Lower lobe of right lung (tissue), 2 donors: ENCODE data around the gene CALN1. TPM values are rescaled to one million over a fixed set of nuclear protein-coding genes. Genes with fewer than 3 reads are reported as not detected.

Experiments
- ATAC-seq, 2 donors: fragments of 200-7000 bp; cut with Tn5 transposase; one replicate each; pipeline ENCODE4 v1.9.1; 2020 to 2022; ENCODE audit warnings: mild to moderate bottlenecking in 2 of 2, moderate library complexity in 2 of 2
- DNase-seq: peaks from one replicate; pipeline ENCODE4 v3.0.0-alpha.2; 2020
- H3K27ac ChIP-seq: fragments of 200-600 bp; one replicate; pipeline ENCODE4 v1.8.0; 2022
- H3K27me3 ChIP-seq: fragments of 200-600 bp; one replicate; pipeline ENCODE4 v1.8.0; 2022; ENCODE audit warnings: low read depth
- H3K36me3 ChIP-seq: fragments of 200-600 bp; one replicate; pipeline ENCODE4 v1.8.0; 2022; ENCODE audit warnings: mild to moderate bottlenecking
- H3K4me1 ChIP-seq: fragments of 200-600 bp; one replicate; pipeline ENCODE4 v1.8.0; 2022
- H3K4me3 ChIP-seq: fragments of 200-600 bp; one replicate; pipeline ENCODE4 v1.8.0; 2022; ENCODE audit warnings: mild to moderate bottlenecking
- H3K9me3 ChIP-seq: fragments of 200-600 bp; one replicate; pipeline ENCODE4 v1.8.0; 2022
- intact Hi-C: fragments of 100-400 bp; cut with DNase I; formaldehyde crosslinking; loops from one replicate; pipeline ENCODE4 v1.11.0; 2022
- total RNA-seq: library from RNA; stranded (reverse); fragmentation: NEBNext Ultra II Directional; extraction: Animal tissue kit (Norgen Biotek cat#: 25700); gene quantifications from one replicate; pipeline ENCODE4 v1.2.1, GENCODE V29; 2021
- TF ChIP-seq, protein P1 (sequence below): fragments of 200-600 bp; IDR thresholded peaks from one replicate; pipeline ENCODE4 v1.8.0; 2022; ENCODE audit warnings: antibody characterized with exemption, mild to moderate bottlenecking
- donor health status: DM: no; HTN: yes; CAD: no; lungs with severe emphysema.

The CALN1 gene
- total RNA-seq, 1 donor from 2014 or later = not detected

- TF ChIP-seq, protein P1, sequence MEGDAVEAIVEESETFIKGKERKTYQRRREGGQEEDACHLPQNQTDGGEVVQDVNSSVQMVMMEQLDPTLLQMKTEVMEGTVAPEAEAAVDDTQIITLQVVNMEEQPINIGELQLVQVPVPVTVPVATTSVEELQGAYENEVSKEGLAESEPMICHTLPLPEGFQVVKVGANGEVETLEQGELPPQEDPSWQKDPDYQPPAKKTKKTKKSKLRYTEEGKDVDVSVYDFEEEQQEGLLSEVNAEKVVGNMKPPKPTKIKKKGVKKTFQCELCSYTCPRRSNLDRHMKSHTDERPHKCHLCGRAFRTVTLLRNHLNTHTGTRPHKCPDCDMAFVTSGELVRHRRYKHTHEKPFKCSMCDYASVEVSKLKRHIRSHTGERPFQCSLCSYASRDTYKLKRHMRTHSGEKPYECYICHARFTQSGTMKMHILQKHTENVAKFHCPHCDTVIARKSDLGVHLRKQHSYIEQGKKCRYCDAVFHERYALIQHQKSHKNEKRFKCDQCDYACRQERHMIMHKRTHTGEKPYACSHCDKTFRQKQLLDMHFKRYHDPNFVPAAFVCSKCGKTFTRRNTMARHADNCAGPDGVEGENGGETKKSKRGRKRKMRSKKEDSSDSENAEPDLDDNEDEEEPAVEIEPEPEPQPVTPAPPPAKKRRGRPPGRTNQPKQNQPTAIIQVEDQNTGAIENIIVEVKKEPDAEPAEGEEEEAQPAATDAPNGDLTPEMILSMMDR = no peak
- Histone ChIP-seq H3K27me3 (no peaks in the 10 kb centered on the region), H3K4me3 (no peak overlapping the region), H3K36me3 (no peaks in the 10 kb centered on the region), H3K4me1 (no peaks in the 10 kb centered on the region), H3K9me3 (no peaks in the 10 kb centered on the region), H3K27ac (no peak overlapping the region)
- DNase-seq (no peak), ATAC-seq (no peak)
- intact Hi-C loops = no loop called here
Observed at GRCh38 chr7:72408966-72409637, 3.0 kb downstream of the CALN1 start.

DNA sequence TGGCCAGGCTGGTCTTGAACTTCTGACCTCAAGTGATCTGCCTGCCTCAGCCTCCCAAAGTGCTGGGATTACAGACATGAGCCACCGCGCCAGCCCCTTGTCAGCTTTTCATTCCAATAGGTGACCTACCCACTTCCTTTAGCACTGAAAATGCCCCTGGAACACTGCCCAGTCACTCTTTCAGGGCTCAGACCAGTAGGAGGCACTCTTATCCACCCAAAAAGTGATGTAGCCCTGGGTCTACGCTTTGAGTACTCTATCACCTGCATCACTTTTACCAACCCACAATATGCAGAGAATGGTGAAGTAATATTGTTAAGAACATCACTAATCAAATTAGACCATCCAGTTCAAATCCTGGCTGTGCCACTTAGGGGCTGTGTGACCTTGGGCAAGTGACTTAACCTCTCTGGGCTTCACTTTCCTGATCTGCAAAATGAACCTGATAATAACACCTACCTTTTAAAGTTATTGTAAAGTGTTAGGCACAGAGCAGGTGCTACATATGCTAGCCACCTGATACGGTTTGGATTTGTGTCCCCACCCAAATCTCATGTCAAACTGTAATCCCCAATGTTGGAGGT is 5.2 kb downstream of the CALN1 start:
- intact Hi-C loops = no loop called here
- TF ChIP-seq, protein P1 = no peak
- Histone ChIP-seq H3K9me3 (no peaks in the 10 kb centered on the region), H3K4me3 (no peak overlapping the region), H3K27ac (no peak overlapping the region), H3K36me3 (no peaks in the 10 kb centered on the region), H3K27me3 (no peaks in the 10 kb centered on the region), H3K4me1 (no peaks in the 10 kb centered on the region)
- no peak for DNase-seq
- no peak for ATAC-seq

DNA sequence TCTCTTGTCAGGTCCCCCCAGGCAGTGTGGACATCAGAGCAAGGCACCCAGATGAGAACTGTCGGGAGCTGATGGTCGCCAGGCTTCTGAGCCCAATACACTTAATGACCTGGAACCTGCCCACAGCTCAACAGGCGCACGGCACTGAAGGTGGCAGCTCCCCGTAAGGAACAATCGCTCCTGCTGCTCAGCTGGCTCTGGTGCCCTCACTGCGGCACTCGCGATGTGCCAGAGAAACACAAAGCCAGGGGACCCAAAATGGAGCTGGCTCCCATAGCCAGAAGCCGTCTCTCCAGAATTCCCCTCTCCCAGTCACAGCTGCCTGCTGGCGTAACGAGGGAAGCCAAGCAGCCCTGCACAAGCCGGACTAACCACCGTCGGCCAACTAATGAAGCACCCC is 6.3 kb downstream of the CALN1 start:
- H3K27me3 ChIP-seq = no peaks in the 10 kb centered on the region
- DNase-seq (no peak), ATAC-seq (no peak)
- no peak overlapping the region for H3K27ac ChIP-seq
- TF ChIP-seq, protein P1 = no peak
- intact Hi-C loops = no loop called here
- no peak overlapping the region for H3K4me3 ChIP-seq
- H3K36me3 ChIP-seq = no peaks in the 10 kb centered on the region
- no peaks in the 10 kb centered on the region for H3K9me3 ChIP-seq
- no peaks in the 10 kb centered on the region for H3K4me1 ChIP-seq

DNA sequence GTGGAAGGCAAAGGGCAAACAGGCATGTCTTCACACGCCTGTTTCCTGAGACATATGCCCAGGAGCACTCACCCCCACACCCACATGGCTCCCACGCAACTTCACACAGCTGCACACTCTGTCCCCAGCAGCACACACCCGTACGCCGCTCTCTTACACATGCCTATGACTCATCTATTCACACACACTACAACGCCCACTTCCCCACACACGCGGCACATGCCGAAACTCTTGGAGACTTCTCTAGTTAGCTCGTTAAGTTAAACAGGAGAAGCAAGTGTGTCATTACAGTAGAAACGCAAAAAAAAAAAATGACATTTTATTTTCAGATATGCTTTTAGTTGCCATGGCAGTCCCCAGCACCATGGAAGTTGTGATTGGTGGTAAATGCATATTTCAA is 6.7 kb downstream of the CALN1 start:
- TF ChIP-seq, protein P1 = no peak
- H3K4me3 ChIP-seq = no peak overlapping the region
- no peaks in the 10 kb centered on the region for H3K4me1 ChIP-seq
- H3K9me3 ChIP-seq = no peaks in the 10 kb centered on the region
- intact Hi-C loops = no loop called here
- ATAC-seq = peak; percentile 62 to 83
- H3K36me3 ChIP-seq = no peaks in the 10 kb centered on the region
- H3K27ac ChIP-seq = no peak overlapping the region
- peak; percentile 76 for DNase-seq
- H3K27me3 ChIP-seq = no peaks in the 10 kb centered on the region

- TF ChIP-seq, protein P1 = no peak
- Histone ChIP-seq H3K4me3 (no peak overlapping the region), H3K27ac (no peak overlapping the region), H3K4me1 (no peaks in the 10 kb centered on the region), H3K36me3 (no peaks in the 10 kb centered on the region), H3K27me3 (no peaks in the 10 kb centered on the region), H3K9me3 (no peaks in the 10 kb centered on the region)
- ATAC-seq (no peak), DNase-seq (no peak)
- intact Hi-C loops = no loop called here
Observed at GRCh38 chr7:72404743-72405142, 7.4 kb downstream of the CALN1 start.
